NCI-H526 treated with DMSO at 0.1 percent for 48 hours (cell line): ENCODE results near the gene RARA.
"Not testable (repeated sequence)": the region's sequence is repeated elsewhere in the genome, so short reads cannot be mapped to it uniquely, and the experiment has no call there.

Experiments used
- DNase-seq: peaks from one replicate; lab custom pipeline; 2025; lab: John Stamatoyannopoulos, UW

The RARA gene

DNA sequence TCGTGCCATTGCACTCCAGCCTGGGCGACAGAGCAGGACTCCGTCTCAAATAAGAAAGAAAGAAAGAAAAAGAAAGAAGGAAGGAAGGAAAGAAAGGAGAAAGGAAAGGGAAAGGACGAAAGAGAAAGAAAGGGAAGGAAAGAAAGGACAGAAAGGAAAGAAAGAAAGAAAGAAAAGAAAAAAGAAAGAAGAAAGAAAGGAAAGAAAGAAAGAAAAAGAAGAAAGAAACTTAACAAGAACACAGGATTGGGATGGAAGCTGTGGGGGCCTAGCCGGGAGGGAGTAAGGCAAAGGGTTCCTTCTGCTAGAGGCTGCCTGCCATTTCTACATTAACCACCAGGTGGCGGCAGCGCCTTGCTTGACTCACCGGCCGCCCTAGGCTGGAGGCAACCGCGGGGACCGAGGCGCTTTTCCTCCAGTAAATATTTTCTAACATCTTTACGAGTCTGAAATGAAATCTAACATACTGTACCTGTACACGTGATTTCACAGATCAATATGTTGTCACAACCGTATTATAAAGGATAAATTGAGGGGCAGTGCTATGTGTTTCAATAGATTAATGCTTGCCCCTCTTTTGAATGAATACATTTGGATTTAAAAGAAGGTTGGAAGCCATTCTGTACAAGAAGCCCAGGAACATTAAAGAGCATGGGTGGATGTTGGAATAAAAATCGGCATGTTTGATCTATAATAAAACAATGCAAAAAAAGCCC, 49.5 kb downstream of the RARA start:
- peak; percentile 60 for DNase-seq

DNA sequence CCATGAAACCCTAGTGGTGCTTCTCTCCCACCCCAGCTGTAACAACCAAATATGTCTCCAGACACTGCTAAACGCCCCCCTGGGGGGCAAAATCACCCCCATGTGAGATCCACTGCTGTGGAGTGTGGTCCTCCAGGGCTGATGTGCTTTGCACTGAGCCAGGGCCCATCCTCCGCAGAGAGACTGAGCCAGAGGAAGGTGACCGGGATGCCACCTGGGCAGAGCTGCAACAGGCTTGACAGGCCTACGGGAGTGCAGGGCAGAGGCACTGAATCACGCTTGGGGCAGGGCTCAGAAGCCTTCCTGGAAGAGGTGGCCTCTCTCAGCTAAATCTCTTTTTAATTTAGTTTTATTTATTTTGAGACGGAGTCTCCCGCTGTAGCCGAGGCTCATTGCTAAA, 51.1 kb downstream of the RARA start:
- DNase-seq: no peak

DNA sequence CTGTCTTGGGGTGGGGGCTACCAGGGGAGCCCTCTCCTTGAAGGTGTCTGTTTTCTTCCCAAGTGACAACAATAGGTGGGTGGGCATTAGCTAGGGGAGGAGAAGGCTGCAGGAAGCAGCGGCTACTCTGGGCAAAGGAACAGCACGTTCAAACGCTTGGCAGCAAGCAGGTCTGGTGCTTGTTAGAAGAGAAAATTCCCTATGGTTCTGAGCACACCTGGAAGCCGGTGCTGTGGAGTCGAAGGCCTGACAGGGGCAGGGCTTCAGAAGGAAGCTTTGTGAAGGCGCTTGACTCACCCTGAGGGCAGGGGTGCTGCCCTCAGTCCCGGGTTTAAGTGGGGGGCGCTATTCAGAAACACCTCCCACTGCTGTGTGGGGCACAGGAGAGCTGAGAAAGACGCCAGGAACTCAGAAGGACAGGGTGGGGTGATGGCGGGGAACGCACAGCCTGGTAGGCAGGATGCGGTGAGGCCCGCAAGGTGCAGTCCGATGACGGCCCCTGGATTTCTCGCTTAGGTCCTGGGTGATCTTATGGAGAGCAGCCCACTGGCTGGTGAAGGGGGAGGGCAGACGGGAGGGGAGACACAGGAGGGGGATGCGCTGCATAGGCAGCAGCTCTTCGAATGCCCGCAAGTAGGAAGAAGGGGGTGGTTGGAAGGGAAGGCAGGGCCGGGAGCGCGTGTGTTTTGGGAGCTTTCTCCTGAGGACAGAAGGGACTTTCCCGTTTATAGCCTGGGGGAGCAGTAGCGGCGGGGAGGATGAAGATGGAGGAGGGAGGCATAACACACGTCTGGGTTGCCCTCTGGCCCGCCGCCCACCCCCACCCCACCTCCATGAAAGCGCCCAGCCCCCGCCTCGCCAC, 52.3 kb downstream of the RARA start:
- no peak for DNase-seq

DNA sequence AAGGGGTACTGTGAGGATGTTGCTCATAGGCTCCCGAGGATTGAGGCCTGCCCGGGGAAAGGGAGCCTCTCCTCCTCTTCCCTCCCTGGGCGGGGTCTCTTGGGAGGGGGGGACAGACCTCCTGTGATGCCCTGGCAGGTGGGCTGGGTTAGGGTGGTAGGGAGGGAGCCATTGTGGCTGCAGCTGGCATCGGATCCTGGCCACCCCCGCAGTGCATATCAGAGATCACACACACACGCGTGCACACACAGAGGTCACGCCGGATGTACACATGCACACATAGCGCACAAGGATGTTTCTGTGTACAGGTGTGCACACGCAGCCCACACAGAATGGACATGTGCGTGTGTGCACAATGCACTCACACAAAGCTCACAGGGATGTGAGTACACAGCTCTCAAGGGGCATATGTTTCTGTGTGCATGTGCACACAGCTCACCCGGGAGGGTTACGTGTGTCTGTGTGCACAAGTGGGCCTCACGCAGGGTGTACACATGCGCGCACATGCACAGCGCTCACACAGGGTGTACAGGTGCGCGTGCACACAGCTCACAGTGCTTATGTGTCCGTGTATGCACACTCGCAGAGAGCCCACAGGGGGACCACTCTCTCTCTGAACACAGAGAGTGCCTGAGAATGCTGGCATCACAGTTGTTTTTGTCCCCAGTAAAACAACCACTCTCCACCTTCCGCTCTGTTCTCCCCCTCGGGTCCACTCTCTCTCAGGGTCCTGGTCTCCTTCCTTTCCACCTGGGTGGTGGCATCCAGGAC, 53.1 kb downstream of the RARA start:
- no peak for DNase-seq

DNA sequence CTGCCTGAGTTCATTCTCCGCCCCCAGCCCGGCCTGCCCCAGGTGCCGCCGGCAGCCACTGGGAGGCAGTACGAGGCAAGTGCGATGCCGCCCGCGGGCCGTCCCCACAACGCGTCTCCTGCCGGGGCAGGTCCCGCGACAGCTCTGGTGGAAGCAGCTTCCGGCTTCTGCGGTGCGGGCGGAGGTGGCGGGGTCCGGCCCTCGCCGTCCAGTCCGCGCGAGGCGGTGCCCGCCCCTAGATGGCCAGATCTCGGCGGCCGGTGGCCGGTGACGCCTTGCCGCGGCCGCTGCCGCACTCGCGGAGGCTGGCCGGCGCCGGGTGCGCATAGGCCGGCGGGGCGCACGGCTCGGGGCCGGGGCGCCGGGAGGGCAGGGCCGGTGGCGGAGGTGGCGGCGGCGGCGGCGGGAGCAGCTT, 53.7 kb downstream of the RARA start:
- DNase-seq: peak; percentile 20

DNA sequence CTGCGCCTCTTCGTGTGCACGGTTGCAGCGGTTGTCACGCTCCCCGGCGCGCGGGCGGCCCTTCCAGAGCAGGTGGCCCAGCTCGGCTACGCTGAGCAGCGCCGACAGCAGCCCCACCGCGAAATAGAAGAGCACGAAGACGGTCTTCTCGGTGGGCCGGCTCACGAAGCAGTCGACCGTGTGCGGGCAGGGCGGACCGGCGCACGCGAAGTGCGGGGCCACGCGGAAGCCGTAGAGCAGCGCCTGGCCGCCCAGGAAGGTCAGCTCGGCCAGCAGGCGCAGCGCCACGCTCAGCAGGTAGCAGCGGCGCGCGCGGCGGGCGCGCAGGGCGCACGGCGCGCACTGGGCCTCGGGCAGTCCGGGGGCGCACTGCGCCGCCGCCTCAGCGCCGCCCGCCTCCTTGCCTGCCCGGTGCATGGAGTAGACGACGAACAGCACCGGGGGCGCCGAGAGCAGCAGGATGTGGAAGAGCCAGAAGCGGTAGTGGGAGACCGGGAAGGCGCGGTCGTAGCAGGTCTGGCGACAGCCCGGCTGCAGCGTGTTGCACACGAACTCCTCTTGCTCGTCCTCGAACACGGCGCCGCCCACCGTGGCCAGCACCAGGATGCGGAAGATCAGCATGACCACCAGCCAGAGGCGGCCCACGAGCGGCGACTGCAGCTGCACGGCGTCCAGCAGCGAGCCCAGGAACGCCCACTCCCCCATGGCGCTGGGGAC, 54.3 kb downstream of the RARA start:
- DNase-seq: no peak

DNA sequence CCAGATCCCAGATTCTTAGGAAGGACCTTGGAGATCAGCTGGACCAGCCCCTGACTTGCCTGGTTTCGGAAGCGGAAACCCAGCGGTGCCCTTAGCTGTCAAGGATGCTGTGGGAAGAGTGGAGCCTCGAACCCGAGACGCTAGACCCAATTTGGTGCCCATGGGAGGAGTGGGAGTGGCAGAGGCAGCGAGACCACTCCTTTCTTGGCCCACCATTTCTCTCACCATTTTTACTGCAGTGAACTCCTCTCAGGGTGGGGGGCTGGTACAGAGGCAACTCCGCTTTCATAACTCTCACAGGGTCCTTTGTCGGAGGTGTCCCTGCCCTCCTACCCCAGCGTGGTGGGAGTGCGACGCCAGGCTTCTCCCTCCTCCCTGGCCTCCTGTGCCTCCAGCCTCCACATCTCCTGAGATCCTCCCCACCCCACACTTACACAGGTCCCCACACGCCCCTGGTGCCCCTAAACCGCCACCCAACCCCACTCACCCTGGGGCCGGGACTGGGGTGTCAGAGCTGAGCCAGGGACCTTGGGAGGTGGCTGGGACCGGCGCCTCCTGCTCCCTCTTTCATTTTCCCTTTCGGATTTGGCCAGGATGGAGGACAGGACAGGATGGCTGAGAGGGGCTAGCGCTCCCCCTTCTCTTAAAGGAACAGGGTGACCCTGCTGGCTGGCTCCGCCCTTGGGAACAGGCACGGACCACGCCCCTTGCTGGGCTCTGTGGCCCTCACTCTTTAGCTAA, 55.3 kb downstream of the RARA start, which contains the start of gene GJD3:
Gene GJD3, minus strand, starts transcription at position 617 of the 741 bp plus-strand sequence. CDS start 922 bp downstream, outside the sequence.
- no peak for DNase-seq

DNA sequence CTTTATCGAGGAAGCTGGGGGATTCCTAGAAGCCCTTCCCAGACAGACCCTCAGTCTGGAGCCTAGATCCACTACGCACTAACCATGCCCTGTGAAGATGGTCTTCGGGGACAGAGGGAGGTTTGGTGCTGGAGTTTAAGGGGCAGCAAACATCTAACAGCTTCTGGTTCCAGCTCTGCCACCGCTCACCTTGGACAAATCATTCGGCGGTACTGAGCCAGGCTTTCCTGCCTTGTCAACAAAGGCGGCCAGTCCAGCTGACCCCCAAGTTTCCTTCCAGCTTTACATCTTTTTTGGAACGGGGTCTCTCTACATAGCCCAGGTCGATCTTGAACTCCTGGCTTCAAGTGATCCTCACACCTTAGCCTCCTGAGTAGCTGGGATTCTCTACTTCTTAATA, 55.9 kb downstream of the RARA start:
- no peak for DNase-seq

DNA sequence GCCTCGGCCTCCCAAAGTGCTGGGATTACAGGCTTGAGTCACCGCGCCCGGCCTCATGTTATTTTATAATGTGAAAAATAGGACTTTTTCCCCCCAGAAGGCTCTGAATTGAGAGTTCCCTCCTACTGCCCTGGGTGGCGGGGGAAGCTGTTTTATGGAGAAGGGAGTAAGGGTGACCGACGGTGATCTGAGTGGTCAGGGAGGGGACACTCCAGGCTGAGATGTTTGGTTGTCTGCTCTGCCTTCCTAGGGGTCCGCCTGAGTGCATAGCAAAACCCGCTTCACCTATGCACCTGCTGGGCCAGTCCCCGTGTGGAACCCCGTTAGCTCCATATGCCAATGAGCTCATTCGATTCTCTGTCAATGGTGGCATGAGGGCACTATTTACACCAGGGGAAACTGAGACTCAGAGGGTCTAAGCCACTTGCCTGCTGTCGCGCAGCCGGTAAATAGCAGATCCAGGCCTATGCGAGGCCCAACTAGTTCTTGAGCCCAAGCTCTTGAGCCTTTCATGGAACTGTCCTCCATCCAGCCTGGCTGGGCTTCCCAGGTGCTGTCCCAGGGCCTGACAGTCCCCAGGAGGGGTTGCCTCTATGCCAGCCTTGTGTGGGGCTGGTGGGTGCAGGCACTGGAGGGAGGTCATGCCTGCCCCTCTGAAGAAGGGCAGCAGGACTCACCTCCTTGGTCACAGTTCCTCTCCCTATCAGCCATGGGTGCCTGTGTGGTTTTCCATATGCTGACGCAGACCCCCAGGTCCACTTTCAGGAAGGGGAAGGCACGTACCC, 57.3 kb downstream of the RARA start:
- DNase-seq: no peak

DNA sequence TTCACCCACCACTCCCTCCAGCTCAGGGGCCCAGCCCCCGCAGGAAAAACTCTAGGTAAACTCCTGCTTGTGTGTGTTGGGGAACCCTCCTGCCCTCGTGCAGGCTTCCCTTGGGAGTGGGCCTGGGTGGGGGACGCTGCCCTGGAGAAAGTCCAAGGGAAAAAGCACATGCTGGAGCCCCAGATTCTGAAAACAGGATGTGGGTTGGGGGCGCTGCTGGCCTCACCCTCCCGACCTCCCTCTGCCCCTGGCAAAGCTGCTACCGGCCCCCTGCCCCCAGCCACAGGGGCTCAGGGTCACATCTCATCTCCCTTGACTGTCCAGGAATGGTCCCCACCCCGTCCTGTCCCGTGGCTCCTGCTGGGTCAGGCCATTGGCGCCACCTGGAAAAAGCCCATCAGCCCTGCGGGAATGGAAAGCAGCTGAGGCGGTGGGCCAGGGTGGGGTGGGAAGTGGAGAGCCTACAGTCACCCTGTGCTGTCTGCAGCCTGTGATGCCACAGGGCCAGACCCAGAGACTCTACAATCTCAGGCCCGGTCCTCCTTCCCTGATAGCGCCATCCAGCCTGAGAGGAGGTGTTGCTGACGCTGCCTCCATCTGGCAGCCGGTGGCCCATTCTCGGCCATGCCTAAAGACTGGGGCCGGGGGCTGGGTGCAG, 58.0 kb downstream of the RARA start:
- DNase-seq: no peak

DNA sequence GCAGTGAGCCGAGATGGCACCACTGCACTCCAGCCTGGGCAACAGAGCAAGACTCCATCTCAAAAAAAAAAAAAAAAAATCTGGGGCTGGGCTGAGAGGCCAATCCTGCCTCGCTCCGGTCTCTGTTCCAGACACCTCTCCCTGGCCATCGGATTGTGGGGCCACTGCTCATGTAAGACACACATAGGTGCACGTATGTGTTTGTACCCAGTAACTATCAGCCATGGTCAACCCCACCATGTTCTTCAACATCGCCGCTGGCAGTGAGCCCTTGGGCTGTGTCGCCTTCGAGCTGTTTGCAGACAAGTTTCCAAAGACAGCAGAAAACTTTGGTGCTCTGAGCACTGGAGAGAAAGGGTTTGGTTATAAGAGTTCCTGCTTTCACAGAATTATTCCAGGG, 58.7 kb downstream of the RARA start:
- not testable (repeated sequence) for DNase-seq

DNA sequence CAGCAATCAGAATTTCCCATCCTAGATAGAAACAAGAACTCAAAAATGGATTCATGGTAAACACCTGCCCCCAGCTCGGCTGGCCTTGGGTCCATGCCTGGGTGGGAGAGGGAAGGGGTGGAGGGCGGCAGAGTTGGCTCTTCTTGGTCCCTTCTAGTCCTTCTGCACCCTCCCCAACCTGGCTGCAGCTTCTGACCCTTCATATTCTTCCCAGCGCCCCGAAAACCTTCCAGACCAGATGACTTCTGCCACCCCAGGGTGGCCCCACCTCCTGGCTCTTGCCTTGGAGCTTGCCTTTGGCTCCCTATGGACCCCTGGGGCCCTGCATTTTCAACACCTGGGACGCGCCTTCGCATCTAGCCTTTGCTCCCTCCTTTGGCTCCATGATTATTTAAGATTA, 60.9 kb downstream of the RARA start:
- no peak for DNase-seq

DNA sequence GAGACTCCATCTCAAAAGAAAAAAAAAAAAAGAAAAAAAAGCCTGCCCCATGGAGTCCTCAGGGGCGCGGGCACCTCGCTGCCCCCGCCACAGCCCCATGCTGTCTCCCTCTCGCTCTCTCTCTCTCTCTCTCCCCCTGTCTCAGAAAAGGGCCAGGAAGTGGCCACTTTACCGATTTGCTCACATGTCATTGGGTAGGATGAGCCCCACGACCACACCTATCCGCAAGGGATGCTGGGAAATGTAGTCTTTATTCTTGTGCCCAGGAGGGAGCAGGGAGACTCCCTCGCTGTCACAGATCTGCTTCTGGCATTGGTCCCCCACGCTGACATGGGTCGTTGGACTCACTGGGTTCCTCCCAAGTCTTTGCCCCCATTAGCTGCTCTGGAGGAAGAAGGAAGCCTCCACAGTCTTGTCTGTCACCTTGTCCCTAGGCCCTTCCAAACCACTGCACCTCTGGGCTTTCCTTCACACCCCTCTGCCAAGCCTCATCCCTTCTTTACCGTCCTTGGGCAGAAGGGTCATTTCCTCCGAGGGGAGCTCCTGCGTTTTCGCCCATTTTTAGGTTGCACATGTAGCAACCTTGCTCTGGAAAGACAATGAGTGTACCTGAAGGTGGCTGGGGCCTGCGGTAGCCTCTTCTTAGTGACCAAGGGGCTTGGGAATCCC, 62.4 kb downstream of the RARA start:
- DNase-seq: no peak

DNA sequence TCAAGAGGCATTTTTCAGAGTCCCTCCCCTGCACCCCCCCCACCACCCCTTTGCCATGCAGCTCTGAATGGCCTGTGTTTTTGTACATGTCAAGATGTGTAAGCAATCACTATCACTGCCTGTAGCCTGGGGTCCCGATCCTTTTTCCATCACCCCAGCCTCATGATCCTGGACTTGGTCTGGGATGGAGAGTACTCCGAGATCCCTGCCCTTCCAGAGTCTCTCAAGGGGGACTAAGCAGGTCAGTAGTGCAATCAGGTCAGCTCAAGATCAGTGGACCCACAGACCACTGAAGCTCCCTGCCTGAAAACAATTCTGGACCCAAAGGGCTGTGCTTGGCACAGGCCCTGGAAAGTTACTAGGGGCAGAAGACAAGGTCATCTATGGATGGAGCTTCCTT, 63.1 kb downstream of the RARA start:
- DNase-seq: no peak

DNA sequence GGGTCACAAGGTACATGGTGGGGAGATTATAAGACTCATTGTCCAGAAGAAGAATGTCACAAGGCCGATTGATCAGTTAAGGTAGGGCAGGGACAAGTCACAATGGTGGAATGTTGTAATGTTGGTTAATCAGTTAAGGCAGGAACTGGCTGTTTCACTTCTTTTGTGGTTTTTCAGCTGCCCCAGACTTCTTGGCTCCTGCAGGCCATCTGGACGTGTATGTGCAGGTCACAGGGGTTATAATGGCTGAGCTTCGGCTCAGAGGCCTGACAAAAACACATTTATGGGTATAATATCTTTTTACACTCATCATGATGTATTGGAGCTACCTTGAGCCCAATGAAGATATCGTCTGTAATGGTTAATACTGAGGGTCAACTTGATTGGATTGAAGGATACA, 63.7 kb downstream of the RARA start:
- DNase-seq: not testable (repeated sequence)

DNA sequence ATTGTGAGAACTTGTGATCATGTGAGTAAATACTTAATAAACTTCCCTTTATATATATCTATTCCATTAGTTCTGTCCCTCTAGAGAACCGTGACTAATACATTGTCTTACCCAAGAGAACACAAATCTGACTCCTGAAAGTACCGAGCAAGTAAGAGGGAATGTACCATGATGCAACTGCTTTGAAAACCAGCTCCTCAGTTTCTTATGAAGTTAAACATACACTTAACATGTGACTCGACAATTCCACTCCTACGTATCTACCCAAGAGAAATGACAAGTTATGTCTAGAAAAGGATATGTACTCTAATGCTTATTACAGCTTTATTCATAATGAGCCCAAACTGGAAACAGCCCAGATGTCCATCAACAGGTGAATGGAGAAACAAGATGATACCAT, 64.3 kb downstream of the RARA start:
- DNase-seq: no peak

DNA sequence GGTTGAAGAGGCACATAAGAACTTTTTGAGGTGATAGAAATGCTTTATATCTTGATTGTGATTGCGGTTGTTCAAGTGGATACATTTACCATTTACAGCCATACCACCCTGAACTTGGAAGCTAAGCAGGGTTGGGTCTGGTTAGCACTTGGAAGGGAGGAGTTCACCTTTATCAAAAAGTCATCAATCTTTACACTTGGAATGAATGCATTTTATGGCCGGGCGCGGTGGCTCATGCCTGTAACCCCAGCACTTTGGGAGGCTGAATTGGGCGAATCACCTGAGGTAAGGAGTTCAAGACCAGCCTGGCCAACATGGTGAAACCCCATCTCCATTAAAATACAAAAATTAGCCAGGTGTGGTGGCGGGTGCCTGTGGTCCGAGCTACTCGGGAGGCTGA, 65.0 kb downstream of the RARA start:
- no peak for DNase-seq

DNA sequence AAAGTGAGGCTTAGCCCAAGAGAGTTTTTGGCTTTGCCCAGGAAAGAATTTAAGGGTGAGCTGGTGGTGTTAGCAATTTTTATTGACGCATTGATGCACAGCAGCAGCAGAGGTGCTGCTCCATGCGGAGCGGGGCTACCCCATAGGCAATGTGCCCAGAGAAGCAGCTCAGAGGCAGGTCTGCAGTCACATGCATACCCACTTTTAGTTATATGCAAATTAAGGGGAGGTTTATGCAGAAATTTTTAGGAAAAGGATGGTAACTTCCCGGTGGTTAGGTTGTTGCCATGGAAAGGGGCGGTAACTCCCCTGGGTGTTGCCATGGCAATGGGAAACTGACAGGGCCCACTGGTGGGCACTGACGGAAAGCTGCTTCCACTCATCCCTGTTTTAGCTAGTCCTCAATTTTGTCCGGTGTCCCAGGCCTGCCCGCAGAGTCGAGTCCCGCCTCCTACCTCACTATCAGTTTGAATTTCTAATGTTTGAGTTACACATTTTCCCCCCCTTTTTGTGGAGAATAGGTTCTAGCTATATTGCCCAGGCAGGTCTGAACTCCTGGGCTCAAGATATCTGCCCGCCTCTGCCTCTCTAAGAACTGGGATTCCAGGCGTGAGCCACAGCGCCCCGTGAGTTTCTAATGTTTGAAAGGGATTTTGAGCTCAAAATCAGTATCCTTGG, 66.0 kb downstream of the RARA start:
- DNase-seq: no peak

DNA sequence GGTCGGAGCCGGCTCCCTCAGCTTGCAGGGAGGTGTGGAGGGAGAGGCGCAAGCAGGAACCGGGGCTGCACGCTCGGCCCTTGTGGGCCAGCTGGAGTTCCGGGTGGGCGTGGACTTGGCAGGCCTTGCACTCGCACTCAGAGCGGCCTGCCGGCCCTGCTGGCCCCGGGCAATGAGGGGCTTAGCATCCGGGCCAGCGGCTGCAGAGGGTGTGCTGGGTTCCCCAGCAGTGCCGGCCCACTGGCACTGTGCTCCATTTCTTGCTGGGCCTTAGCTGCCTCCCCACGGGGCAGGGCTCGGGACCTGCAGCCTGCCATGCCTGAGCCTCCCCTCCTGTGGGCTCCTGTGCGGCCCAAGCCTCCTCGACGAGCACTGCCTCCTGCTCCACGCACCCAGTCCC, 66.8 kb downstream of the RARA start:
- DNase-seq: not testable (repeated sequence)
